GOT3 (cell line): Measurements from ENCODE around the gene ANXA9.

Experiments used
- DNase-seq: peaks from one replicate; lab custom pipeline; 2025; ENCODE audit warnings: mixed read lengths; lab: John Stamatoyannopoulos, UW

ANXA9 gene

GRCh38 chr1:150981805-150982712 lies at the start of gene ANXA9:
ANXA9 (plus strand) TSS chr1:150982292; CDS start chr1:150983106, 814 bp downstream.
- DNase-seq = no peak

- DNase-seq = no peak
Observed at GRCh38 chr1:150944856-150945255, 37.2 kb upstream of the ANXA9 start.

GRCh38 chr1:150954708-150955107 lies 27.4 kb upstream of the ANXA9 start:
- no peak for DNase-seq

DNA sequence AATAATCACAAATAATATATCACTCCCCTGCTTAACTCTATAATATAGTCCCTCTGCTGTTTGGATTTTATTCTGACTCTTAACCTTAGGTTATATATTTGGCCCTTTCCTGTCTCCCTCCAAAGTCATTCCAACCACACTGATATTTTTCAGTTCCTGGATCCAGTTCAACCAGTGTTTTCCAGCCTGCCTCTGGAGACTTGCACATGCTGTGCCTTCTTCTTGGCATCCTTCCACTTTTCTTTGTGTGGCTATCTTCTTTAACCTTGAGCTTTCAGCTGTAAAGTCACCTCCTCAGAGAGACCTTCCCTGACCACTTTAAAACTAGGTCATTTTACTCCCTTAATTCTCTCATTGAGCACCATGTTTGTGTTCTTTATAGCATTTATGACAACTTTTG lies 26.8 kb upstream of the ANXA9 start:
- no peak for DNase-seq

DNA sequence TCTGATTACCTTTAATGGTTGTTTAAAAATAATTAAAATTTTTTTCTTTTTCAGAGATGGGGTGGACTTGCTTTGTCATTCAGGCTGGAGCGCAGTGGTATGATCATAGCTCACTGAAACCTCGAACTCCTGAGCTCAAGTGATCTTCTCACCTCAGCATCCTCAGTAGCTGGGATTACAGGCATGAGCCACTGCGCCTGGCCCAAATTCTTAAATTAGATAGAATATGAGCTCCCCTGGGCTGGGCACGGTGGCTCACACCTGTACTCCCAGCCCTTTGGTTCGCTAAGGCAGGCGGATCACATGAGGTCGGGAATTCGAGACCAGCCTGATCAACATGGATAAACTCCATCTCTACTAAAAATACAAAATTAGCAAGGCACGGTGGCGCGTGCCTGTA lies 24.4 kb upstream of the ANXA9 start:
- no peak for DNase-seq

DNA sequence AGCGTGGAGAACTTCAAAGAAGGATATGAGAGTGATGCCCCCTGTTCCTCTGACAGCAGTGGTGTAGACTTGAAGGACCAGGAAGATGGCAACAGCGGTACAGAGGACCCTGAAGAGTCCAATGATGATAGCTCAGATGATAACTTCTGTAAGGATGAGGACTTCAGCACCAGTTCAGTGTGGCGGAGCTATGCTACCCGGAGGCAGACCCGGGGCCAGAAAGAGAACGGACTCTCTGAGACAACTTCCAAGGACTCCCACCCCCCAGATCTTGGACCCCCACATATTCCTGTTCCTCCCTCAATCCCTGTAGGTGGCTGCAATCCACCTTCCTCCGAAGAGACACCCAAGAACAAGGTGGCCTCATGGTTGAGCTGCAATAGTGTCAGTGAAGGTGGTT lies 21.4 kb upstream of the ANXA9 start:
- no peak for DNase-seq

DNA sequence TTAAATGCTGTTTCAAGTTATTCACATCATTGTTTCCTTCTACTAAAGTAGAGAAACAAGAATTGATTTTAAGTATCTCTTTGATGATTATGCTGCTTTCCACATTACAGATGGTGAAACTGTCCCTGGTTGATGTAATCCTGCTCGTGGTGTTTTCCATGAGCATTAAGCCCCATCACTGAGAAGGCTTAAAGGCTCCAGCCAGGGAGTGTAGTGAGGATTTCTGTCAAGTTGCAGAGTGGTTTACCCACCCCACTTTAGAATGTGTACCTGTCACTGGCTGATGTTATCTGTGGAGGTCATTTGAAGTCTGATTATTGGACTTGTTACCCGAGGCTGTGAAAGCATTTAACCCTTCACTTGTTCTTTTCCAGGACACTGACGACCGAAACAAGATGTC lies 20.3 kb upstream of the ANXA9 start:
- DNase-seq = no peak

GRCh38 chr1:150963321-150964163 lies 18.6 kb upstream of the ANXA9 start:
- no peak for DNase-seq

DNA sequence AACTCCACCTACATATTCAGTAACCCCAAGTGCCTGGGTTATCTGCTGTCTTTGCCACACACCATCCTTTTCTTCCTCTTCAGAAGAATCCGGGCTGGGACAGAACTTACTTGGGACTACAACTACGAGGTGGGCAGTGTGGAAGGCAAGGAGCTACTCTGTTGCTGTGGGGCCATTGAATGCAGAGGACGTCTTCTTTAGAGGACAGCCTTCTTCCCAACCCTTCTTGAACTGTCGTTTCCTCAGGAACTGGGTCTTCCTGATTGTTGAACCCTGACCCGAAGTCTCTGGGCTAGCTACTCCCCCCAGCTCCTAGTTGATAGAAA lies 18.0 kb upstream of the ANXA9 start:
- no peak for DNase-seq

GRCh38 chr1:150965605-150966004 lies 16.5 kb upstream of the ANXA9 start:
- DNase-seq = no peak

GRCh38 chr1:150966011-150966410 lies 16.1 kb upstream of the ANXA9 start:
- no peak for DNase-seq

DNA sequence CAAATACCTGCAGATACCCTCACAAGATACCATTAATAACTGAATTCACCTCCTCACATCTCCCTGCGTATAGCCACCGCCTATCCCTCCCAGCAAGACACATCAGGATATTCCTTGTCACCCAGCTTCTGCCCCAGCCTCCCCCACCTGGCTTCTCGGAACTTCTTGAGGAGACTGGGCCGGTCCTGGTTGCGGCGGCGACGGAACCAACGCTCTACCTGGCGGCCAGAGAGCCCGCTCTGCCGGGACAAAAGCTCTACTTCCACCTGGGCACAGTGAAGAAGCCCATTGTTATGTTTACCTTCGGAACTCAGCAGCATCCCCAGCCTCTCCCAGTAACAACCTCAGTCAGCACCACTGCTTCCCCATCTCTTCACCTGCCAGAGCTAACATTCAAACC lies 14.2 kb upstream of the ANXA9 start:
- no peak for DNase-seq

DNA sequence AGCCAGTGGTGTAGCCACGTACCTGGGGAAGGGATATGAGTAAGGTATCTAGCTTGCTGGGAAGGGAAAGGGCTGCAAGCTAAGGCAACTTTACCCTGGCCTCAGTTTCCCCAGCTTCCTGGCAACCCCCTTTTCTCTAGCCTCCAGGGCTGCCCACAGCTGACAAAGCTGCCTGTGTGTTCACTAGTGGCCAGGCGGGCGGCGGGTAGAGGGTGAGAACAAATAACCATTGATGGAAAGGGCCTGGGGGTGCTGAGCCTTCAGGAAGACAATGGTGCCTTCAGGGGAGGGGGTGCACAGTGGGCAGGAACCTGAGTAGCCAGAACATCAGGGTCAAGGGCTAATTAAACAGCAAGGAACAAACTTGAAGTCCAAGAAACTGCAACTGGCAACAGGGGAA lies 13.6 kb upstream of the ANXA9 start:
- no peak for DNase-seq

DNA sequence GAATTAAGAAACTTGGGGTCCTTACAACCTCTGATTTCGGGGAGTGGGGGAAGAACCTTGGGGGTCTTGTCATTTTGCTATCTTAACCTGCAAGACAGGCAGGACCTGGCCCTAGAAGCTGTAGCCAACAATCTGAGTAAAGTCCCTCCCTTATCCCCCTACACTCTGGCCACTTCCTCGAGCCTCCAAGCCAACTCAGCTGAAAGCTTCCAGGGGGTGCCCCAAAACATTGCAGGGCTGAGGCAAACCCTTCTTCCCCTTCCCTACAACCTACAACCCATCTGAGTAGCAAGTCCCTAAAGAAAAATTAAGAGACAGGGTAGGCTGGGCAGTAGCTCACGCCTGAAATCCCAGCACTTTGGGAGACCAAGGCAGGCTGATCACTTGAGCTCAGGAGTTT lies 12.5 kb upstream of the ANXA9 start:
- DNase-seq = no peak

DNA sequence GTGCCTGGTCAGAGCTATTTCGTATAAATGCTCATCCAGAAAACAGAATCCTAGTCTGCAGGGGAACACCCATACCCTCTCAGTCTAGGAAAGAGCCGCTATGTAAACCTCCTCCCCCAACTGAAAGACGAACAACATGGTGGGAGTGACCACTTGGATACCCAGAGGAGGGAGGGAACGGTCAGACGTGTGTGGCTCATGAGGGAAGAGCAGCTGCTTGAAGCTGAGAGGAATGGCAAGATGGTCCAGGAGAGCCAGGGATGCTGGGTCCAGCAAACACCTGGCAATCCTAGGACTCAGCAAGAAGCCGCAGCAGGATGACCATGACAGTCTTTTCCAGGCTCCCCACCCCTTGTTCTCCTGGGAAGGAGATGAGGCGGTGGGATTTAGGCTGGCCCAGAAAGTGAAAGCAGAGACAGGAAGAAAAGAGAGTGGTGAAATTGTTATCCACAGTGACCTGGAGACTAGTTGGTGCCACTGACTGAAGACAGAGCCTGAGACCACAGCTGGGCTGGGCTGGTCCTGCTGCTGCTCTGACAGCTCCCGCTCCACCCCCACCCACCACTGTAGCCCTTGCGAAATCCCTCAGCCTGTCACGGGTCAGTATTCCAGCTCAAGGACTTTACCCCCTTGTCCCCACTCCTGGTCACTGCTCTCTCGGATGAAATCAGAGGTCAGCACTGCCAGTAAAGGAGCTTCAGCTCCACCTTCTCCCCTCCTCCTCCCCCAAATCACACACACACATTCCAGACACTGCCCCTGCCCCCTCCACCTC lies 11.1 kb upstream of the ANXA9 start:
- DNase-seq = no peak

DNA sequence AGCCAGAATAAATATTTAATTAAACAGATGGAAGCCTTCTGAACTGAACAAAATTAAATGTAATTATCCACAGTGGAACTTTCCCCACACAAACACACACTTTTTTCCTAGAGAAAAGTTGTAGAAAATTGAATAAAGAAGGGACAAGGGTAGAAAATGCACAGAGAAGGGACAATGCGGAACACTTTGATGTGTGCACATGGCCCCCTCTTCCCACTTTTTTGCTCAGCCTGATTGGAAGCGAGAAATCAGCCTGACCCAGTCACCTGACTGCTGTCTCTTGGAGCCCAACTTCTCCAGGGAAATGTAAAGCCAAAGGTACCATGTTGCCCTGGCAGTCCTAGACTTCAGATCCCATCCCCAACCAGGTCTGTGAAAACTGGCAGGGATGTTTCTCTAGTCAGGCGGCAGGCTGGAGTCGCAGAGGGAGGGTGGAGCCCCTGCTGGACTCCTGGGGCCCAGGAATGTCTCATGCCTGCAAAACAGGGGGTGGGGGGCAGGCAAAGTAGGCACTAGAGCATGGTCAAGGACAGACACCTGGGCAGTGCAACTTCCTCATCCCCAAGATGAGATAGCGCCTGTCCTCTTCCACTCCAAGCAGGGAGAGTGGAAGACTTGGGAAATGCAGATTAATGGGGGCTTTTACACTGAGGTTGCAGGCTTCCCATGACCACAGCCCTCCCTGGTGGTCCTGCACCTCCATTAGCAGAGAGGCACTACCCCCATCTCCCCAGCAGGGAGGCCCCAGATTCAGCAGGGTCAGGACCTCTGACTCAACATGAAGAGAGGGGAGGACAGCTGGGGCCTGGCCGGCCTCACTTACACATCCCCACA lies 10.3 kb upstream of the ANXA9 start:
- DNase-seq = no peak

DNA sequence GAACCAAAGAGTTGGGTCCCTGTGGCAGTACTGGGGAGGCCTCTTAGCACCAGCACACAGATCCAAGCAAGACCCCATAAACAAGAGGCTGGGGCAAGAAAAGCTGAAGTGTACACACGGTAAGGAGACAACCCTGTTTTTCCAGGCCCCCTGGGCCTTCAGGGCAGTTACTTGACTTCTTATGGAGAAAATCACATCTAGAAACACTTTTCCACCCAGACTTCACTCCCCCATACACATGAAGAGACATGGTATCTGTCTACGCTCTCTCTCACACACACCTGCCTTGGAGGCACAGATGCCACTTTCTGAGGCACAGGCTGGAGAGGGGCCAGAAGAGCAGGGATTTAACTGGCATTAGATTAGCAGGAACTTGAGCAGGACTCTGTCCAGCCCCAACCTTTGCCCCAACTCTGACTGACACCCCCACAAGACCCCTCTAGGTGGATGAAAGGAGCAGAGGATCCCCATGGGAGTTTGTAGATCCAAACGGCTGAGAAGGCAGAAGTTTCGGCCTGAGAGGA lies 9.6 kb upstream of the ANXA9 start:
- no peak for DNase-seq

DNA sequence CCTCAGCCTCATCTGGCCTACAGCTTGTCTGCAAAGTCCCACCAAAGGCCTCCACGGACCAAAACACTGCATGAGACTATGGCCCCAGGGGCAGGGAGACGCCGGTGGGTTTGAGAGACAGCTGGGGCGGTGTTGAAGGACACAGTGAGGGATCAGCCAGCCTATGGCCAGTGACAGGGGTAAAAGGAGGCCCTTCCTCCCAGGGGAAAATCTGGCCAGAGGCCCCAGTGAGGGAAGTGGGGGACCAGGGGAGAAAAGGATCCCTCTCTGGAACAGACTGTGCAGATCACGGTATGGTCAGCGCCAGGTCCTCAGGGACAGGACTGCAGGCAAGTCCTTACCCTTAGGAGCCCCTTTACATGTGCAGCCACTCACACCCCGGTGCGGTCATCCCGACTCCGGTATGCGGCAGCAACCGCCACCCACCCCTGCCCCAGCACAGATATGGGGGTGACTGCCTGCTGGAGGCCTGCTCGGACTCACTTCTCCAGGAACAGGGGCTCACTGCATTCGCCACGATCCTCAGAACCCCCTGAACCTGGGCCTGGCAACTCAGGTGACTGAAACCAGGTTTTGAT lies 8.7 kb upstream of the ANXA9 start:
- no peak for DNase-seq

GRCh38 chr1:150973836-150974579 lies 8.1 kb upstream of the ANXA9 start:
- no peak for DNase-seq
